GM12872 (cell line): ENCODE results near the gene ADAP1.

ENCODE experiments used
- TF ChIP-seq, protein P1 (sequence below): IDR thresholded peaks from 3 replicates; pipeline ENCODE4 v1.5.1; 2011; ENCODE audit warnings: low read depth, mild to moderate bottlenecking, low read length, moderate library complexity; ENCODE audit not compliant: insufficient read depth

The ADAP1 gene

GRCh38 chr7:855686-856369, 98.7 kb downstream of the ADAP1 start:
- TF ChIP-seq, protein P1, sequence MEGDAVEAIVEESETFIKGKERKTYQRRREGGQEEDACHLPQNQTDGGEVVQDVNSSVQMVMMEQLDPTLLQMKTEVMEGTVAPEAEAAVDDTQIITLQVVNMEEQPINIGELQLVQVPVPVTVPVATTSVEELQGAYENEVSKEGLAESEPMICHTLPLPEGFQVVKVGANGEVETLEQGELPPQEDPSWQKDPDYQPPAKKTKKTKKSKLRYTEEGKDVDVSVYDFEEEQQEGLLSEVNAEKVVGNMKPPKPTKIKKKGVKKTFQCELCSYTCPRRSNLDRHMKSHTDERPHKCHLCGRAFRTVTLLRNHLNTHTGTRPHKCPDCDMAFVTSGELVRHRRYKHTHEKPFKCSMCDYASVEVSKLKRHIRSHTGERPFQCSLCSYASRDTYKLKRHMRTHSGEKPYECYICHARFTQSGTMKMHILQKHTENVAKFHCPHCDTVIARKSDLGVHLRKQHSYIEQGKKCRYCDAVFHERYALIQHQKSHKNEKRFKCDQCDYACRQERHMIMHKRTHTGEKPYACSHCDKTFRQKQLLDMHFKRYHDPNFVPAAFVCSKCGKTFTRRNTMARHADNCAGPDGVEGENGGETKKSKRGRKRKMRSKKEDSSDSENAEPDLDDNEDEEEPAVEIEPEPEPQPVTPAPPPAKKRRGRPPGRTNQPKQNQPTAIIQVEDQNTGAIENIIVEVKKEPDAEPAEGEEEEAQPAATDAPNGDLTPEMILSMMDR: no peak

DNA sequence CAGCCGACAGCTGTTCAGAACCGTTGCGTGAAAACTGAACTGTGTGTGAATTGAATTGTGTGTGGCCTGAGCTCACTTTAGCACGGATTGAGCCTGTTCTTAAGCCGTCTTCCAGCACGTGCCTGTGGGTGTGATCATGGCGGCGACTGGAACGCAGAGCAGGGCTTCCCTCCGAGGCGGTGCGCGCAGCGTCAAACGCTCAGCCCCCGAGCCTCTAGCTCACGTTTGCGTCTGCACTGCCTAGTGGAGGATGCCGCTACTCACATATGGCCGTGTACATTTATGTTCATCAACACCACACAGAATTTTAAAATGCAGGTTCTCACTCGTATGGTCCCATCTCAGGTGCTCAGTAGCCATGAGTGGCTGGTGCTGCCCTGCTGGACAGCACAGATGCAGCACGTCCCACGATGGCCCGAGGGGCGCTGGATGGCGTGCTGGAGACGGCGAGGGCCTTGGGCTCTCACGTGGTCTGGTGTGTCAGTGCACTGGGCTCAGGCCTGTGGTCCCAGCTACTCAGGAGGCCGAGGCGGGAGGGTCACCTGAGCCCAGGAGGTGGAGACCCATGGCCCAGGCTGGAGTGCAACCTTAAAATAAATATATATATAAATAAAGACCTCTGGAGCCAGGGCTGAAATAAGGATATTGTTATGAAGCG, 100.2 kb downstream of the ADAP1 start:
- TF ChIP-seq, protein P1: no peak

DNA sequence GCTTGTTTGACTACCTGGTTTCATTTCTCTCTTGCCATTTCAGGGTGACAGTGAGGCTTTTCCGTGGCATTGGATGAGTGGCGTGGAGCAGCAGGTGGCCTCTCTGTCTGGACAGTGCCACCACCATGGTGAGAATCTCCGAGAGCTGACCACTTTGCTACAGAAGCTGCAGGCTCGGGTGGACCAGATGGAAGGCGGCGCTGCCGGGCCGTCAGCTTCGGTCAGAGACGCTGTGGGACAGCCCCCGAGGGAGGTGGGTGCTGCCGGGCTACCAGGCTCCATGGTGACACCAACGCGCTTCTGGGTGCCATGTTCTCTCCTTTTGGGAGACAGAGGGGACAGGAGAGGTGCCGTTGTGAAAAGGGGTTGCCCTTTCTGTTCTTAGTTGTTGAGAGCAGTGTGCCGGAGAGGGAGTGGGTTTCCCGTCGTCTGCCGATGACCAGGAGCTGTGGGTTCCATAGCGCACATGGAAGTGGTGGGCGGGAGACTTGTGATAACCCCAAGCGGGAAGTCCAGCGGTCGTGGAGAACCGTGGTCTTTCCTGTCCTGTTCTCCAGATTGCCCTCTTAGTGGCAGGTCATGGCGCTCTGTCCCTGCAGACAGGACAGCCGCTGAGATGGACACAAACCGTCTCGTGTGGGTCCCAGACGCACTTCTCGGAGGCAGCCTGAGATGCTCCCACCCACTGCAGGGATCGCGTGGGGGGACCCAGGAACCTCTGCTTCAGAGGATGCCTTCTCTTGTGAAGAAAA, 100.9 kb downstream of the ADAP1 start:
- TF ChIP-seq, protein P1: no peak

GRCh38 chr7:851204-851603, 103.3 kb downstream of the ADAP1 start:
- TF ChIP-seq, protein P1: no peak

DNA sequence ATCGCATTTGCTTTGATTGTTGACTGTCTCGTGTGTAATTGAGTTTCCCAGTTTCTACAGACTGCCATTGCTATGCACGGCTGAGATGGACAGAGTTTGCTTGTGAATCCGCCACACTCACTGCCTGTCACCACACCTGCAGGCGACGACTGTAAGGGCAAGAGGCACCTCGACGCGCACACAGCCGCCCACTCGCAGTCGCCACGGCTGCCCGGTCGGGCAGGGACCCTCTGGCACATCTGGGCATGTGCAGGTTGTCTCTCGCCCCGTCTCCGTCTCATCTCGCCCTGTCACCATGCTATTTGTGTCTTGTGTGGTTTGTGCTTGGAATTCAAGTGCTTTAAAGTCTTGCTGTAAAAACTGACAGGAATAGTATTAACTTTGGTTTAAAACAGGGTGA, 104.7 kb downstream of the ADAP1 start:
- TF ChIP-seq, protein P1: no peak

GRCh38 chr7:849145-849544, 105.3 kb downstream of the ADAP1 start:
- TF ChIP-seq, protein P1: no peak
